BE2C (cell line): ENCODE results near the gene CCDC28B.

Experiments
- DNase-seq: peaks from one replicate; pipeline ENCODE4 v3.0.0-alpha.2; 2020
- H3K27me3 ChIP-seq: fragments of 250-450 bp; sonication (Bioruptor Pico); 2 replicates; pipeline ENCODE4 v1.5.1; 2020; ENCODE audit warnings: mild to moderate bottlenecking
- H3K36me3 ChIP-seq: fragments of 250-450 bp; sonication (Bioruptor Pico); 2 replicates; pipeline ENCODE4 v1.5.1; 2020; ENCODE audit warnings: mild to moderate bottlenecking
- H3K4me1 ChIP-seq: fragments of 250-450 bp; sonication (Bioruptor Pico); 2 replicates; pipeline ENCODE4 v1.5.1; 2020
- H3K4me3 ChIP-seq: 2 replicates; pipeline ENCODE4 v1.5.1; 2011; ENCODE audit warnings: low read depth, low read length
- H3K9me3 ChIP-seq: fragments of 250-450 bp; sonication (Bioruptor Pico); 2 replicates; pipeline ENCODE4 v1.5.1; 2020
- CTCF ChIP-seq: IDR thresholded peaks from 2 replicates; pipeline ENCODE4 v1.5.1; 2012; ENCODE audit warnings: mild to moderate bottlenecking, low read depth, low read length

CCDC28B gene

DNA sequence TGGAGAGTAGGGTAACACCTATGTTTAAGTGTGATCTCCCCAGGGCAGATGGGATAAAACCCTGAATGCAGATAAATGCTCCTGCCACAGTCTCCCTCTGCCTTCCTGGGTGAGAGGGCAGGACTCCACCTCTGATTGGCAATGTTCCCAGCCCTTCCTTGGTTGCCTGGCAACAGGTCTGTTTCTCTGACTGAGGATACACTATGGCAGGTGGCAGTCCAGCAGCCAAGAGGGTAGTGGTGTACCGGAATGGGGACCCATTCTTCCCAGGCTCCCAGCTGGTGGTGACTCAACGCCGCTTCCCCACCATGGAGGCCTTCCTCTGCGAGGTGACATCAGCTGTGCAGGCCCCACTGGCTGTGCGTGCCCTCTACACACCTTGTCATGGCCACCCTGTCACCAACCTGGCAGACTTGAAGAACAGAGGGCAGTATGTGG, 8.5 kb downstream of the CCDC28B start, which contains the start of gene DCDC2B:
TSS of gene DCDC2B (plus strand) at position 199 of the 438 bp plus-strand sequence. CDS start at position 204, 5 bp downstream.
- peak; percentile 73 for DNase-seq
- H3K9me3 ChIP-seq = no peaks in the 10 kb centered on the region
- H3K4me3 ChIP-seq = no peak within 1 kb of the TSS
- no peaks in the 10 kb centered on the region for H3K27me3 ChIP-seq
- no peaks in the 10 kb centered on the region for H3K36me3 ChIP-seq
- no peak for TF ChIP-seq CTCF
- 0 out of 2 replicates have a peak, but pooled peaks cover 6% of the 10 kb centered on the region for H3K4me1 ChIP-seq

- TF ChIP-seq CTCF = peak; percentile 72
- no peak overlapping the region for H3K4me3 ChIP-seq
- H3K4me1 ChIP-seq = no peaks in the 10 kb centered on the region
- H3K36me3 ChIP-seq = no peaks in the 10 kb centered on the region
- H3K27me3 ChIP-seq = no peaks in the 10 kb centered on the region
- no peaks in the 10 kb centered on the region for H3K9me3 ChIP-seq
- peak; percentile 69 for DNase-seq
Measured at GRCh38 chr1:32215629-32216480, 15.5 kb downstream of the CCDC28B start.

- no peaks in the 10 kb centered on the region for H3K9me3 ChIP-seq
- no peak overlapping the region for H3K4me3 ChIP-seq
- H3K36me3 ChIP-seq = no peaks in the 10 kb centered on the region
- TF ChIP-seq CTCF = no peak
- H3K27me3 ChIP-seq = no peaks in the 10 kb centered on the region
- no peaks in the 10 kb centered on the region for H3K4me1 ChIP-seq
- DNase-seq = no peak
Measured at GRCh38 chr1:32216566-32216965, 16.2 kb downstream of the CCDC28B start.

GRCh38 chr1:32219022-32219421, 18.6 kb downstream of the CCDC28B start:
- DNase-seq = no peak
- Histone ChIP-seq H3K36me3 (peaks cover under 1% of the 10 kb centered on the region; the same call in 1 of the 2 replicates), H3K27me3 (no peaks in the 10 kb centered on the region), H3K4me3 (no peak overlapping the region), H3K9me3 (no peaks in the 10 kb centered on the region), H3K4me1 (no peaks in the 10 kb centered on the region)
- no peak for TF ChIP-seq CTCF

- Histone ChIP-seq H3K36me3 (peaks cover 10% of the 10 kb centered on the region), H3K4me1 (no peaks in the 10 kb centered on the region), H3K9me3 (no peaks in the 10 kb centered on the region), H3K27me3 (no peaks in the 10 kb centered on the region), H3K4me3 (peak overlapping the region; percentile 88)
- TF ChIP-seq CTCF = no peak
- no peak for DNase-seq
Measured at GRCh38 chr1:32220746-32221580, 20.6 kb downstream of the CCDC28B start.

- peaks cover 10% of the 10 kb centered on the region for H3K36me3 ChIP-seq
- H3K4me3 ChIP-seq = peak overlapping the region; percentile 88
- DNase-seq = no peak
- no peak for TF ChIP-seq CTCF
- no peaks in the 10 kb centered on the region for H3K9me3 ChIP-seq
- H3K4me1 ChIP-seq = no peaks in the 10 kb centered on the region
- H3K27me3 ChIP-seq = no peaks in the 10 kb centered on the region
Measured at GRCh38 chr1:32221581-32221979, 21.2 kb downstream of the CCDC28B start.
